Adrenal gland (tissue), 12 donors: ENCODE results near the gene CACNA1I. TPM values are rescaled to one million over a fixed set of nuclear protein-coding genes. Genes with fewer than 3 reads are reported as not detected.

Source experiments
- DNase-seq, 7 donors: peaks; one replicate each; pipeline ENCODE4 v3.0.0-alpha.2; 2019 to 2020
- H3K27ac ChIP-seq, 5 donors: fragments of 200-600 bp; sonication (generic) in 4 of 5; 1 replicate in 3 of 5; 2 replicates in 2 of 5; pipeline versions ENCODE4 v1.5.1 to v1.8.0; 2016 to 2020; ENCODE audit warnings: mild to moderate bottlenecking in 1 of 5
- H3K27me3 ChIP-seq: fragments of 200-600 bp; 2 replicates; pipeline ENCODE4 v1.8.0; 2021
- H3K36me3 ChIP-seq, 2 donors: fragments of 200-600 bp; replicated peaks in 1 of 2; 1 replicate in 1 of 2; 2 replicates in 1 of 2; pipeline versions ENCODE4 v1.5.1 to v1.8.0; 2018 to 2022
- H3K4me1 ChIP-seq, 2 donors: fragments of 200-600 bp; replicated peaks in 1 of 2; 1 replicate in 1 of 2; 2 replicates in 1 of 2; pipeline versions ENCODE4 v1.5.1 to v1.8.0; 2018 to 2021
- H3K4me3 ChIP-seq, 4 donors: fragments of 200-600 bp; sonication (generic) in 3 of 4; one replicate each; pipeline ENCODE4 v1.5.1; 2016 to 2018
- H3K9me3 ChIP-seq, 3 donors: fragments of 200-600 bp; sonication (generic) in 1 of 3; replicated peaks in 1 of 3; 1 replicate in 2 of 3; 2 replicates in 1 of 3; pipeline versions ENCODE4 v1.5.1 to v1.8.0; 2016 to 2021
- POLR2A ChIP-seq, 2 donors: fragments of 450-650 bp; IDR thresholded peaks; one replicate each; pipeline ENCODE4 v1.6.1; 2017; ENCODE audit warnings: antibody characterized with exemption in 2 of 2, mild to moderate bottlenecking in 2 of 2, moderate library complexity in 1 of 2
- WGBS, 4 donors: extraction: QIAGEN DNeasy Blood & Tissue Kit in 2 of 4; methylation state at CpG; one replicate each; pipeline versions ENCODE4 v1.1.5 to v1.1.7; 2013 to 2017; 5-methylcytosine and 5-hydroxymethylcytosine counted together
- intact Hi-C, 2 donors: fragments of 100-400 bp; cut with DNase I; formaldehyde crosslinking; loops; one replicate each; pipeline versions ENCODE4 v1.14.1 to v1.15.0; 2022 to 2023
- polyA plus RNA-seq, 3 donors: library from polyadenylated mRNA; stranded (reverse); fragments of 200-250 nt in 2 of 3; fragments of 350-450 nt in 1 of 3; fragmentation: Illumina TruSeq in 1 of 3; extraction: RNeasy Lipid Tissue Mini Kit (QIAGEN cat#74804) in 1 of 3; gene quantifications; one replicate each; pipeline ENCODE4 v1.2.3, GENCODE V29; 2013 to 2014
- total RNA-seq, 9 donors: library from RNA; depleted of rRNA in 4 of 9; stranded (reverse); fragments of >200 nt in 4 of 9; fragments of 120-200 nt in 1 of 9; fragmentation: NEBNext Ultra II Directional in 1 of 9; extraction: Animal tissue kit (Norgen Biotek cat#: 25700) in 1 of 9; gene quantifications; one replicate each; pipeline versions ENCODE4 v1.1.0 to v1.2.4, GENCODE V29; 2013 to 2023
- TF ChIP-seq, protein P1 (sequence below), 6 experiments: fragments of 450-650 bp in 4 of 6; fragments of 200-600 bp in 2 of 6; sonication (generic) in 1 of 6; IDR thresholded peaks; 1 replicate in 5 of 6; 2 replicates in 1 of 6; pipeline versions ENCODE4 v1.5.1 to v1.8.0; 2016 to 2021; ENCODE audit warnings: antibody characterized with exemption in 6 of 6, mild to moderate bottlenecking in 2 of 6, moderate library complexity in 1 of 6
- donor health status: healthy with polysubstance abuse.
- donor health status: Bipolar disorder and iron deficiency.
- donor health status: DM: yes; HTN: yes; CAD: no.
- donor health status: DM: no; HTN: no; CAD: no.
- donor health status: DM: no; HTN: no; CAD: no.
- donor health status: DM: yes; HTN: yes; CAD: no.

Gene CACNA1I
- total and polyA plus RNA-seq, 12 donors = 0.06 to 20.1 (median 3.2) TPM

GRCh38 chr22:39616051-39616450 lies 45.5 kb downstream of the CACNA1I start:
- H3K4me3 ChIP-seq = no peak overlapping the region
- intact Hi-C loops = no loop called here
- no peaks in the 10 kb centered on the region for H3K9me3 ChIP-seq
- no peak for TF ChIP-seq POLR2A (IDR thresholded peaks at IDR 0.05)
- TF ChIP-seq, protein P1, sequence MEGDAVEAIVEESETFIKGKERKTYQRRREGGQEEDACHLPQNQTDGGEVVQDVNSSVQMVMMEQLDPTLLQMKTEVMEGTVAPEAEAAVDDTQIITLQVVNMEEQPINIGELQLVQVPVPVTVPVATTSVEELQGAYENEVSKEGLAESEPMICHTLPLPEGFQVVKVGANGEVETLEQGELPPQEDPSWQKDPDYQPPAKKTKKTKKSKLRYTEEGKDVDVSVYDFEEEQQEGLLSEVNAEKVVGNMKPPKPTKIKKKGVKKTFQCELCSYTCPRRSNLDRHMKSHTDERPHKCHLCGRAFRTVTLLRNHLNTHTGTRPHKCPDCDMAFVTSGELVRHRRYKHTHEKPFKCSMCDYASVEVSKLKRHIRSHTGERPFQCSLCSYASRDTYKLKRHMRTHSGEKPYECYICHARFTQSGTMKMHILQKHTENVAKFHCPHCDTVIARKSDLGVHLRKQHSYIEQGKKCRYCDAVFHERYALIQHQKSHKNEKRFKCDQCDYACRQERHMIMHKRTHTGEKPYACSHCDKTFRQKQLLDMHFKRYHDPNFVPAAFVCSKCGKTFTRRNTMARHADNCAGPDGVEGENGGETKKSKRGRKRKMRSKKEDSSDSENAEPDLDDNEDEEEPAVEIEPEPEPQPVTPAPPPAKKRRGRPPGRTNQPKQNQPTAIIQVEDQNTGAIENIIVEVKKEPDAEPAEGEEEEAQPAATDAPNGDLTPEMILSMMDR (IDR thresholded peaks at IDR 0.05) = no peak
- no peaks in the 10 kb centered on the region for H3K27me3 ChIP-seq
- 79 to 91% (median 85%) methylated on average over 9 of the region's 9 CpGs for WGBS, 4 donors
- no peaks in the 10 kb centered on the region for H3K36me3 ChIP-seq
- no peaks in the 10 kb centered on the region for H3K4me1 ChIP-seq
- H3K27ac ChIP-seq = no peak overlapping the region
- no peak for DNase-seq

DNA sequence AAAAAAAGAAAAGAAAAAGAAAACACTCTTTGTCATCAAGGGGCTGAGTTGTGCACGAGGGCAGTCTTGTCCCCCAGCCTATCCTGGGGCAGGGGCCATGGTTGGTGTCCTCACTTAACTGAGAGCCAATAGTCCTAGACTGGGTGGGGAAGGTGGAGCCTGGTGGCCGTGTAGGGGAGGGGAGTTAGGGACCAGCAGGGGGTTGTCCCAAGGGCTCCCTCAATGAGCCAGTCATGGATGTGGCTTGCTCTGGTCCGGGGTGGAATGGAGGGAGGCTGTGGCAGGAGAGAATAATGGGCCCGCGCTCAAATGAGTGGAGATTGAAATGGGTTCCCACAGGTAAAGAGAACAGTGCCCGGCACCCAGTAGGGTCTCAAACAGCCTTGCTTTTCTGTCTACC lies 46.2 kb downstream of the CACNA1I start:
- H3K27me3 ChIP-seq = no peaks in the 10 kb centered on the region
- intact Hi-C loops = no loop called here
- H3K27ac ChIP-seq = no peak overlapping the region
- no peaks in the 10 kb centered on the region for H3K9me3 ChIP-seq
- H3K4me1 ChIP-seq = no peaks in the 10 kb centered on the region
- TF ChIP-seq, protein P1 (IDR thresholded peaks at IDR 0.05) = no peak
- no peak for TF ChIP-seq POLR2A (IDR thresholded peaks at IDR 0.05)
- DNase-seq = no peak
- H3K36me3 ChIP-seq = no peaks in the 10 kb centered on the region
- H3K4me3 ChIP-seq = no peak overlapping the region
- WGBS, 4 donors = 69 to 73% (median 72%) methylated on average over 6 of the region's 6 CpGs

DNA sequence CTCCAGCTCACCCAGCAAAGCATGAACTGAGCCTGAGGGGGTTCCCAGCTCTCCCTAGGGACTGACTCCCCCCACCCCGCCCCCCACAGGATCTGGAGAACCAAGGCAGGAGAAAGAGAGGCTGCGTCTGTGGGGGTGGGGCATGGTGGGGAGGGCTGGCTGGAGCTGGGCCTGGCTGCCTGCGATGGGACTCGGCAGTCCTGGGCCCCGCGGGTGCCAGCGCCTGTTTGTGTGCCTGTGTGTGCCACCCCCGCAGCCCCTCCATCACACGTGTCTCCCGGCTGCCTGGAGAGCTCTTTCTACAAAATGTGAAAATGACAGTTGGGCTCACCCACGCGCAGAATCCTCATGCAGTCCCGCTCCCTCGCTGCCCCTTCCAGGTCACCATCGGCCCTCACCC lies 46.8 kb downstream of the CACNA1I start:
- Histone ChIP-seq H3K27ac (no peak overlapping the region), H3K27me3 (no peaks in the 10 kb centered on the region), H3K9me3 (no peaks in the 10 kb centered on the region), H3K4me3 (no peak overlapping the region), H3K4me1 (no peaks in the 10 kb centered on the region), H3K36me3 (no peaks in the 10 kb centered on the region)
- no peak for DNase-seq
- TF ChIP-seq, protein P1 (IDR thresholded peaks at IDR 0.05) = no peak
- no peak for TF ChIP-seq POLR2A (IDR thresholded peaks at IDR 0.05)
- WGBS, 4 donors = 9 to 31% (median 16%) methylated on average over 5 to 15 of the region's 15 CpGs
- intact Hi-C loops = no loop called here

DNA sequence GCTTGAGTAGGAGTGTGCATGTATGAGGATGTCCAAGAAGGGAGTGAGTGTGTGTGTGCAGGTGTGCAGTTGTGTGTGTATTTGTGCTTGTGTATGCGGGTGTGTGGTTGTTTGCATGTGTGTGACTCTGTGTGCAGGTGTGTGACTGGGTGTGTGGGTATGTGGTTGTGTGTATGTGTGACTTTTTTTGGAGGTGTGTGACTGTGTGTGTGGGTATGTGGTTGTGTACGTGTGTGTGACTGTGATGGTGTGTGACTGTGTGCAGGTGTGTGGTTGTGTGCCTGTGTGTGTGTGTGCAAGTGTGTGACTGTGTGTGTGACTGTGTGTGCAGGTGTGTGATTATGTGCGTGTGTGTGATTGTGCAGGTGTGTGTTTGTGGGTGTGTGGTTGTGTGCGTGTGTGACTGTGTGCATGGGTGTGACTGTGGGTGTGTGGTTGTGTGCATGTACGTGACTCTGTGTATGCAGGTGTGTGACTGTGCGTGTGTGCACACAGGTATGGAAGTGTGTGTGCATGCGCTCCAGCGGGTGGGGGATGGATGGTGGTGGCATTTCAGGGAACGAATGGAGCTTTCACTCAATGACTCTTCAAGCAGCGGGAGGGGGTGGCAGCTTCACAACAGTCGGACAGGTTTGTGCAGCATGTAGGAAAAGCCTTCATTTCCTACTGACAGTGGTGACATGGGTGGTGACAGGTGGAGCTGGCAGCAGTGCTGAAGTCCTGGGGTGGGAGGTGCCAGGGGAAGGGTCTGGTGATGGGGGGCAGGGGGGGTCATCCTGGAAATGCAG lies 47.6 kb downstream of the CACNA1I start:
- TF ChIP-seq POLR2A (IDR thresholded peaks at IDR 0.05) = no peak
- TF ChIP-seq, protein P1 (IDR thresholded peaks at IDR 0.05) = no peak
- DNase-seq = no peak
- H3K27me3 ChIP-seq = no peaks in the 10 kb centered on the region
- no peaks in the 10 kb centered on the region for H3K9me3 ChIP-seq
- no peaks in the 10 kb centered on the region for H3K4me1 ChIP-seq
- WGBS, 4 donors = 73 to 78% (median 75%) methylated on average over 11 of the region's 11 CpGs
- intact Hi-C loops = no loop called here
- H3K4me3 ChIP-seq = no peak overlapping the region
- no peaks in the 10 kb centered on the region for H3K36me3 ChIP-seq
- H3K27ac ChIP-seq = no peak overlapping the region
